GM19395 (cell line): ENCODE results near the gene SLC29A1.
"Not testable (repeated sequence)": the region's sequence is repeated elsewhere in the genome, so short reads cannot be mapped to it uniquely, and the experiment has no call there.

ENCODE experiments used
- ATAC-seq: cut with Tn5 transposase; IDR thresholded peaks from one replicate; pipeline ENCODE4 v1.9.1; 2021; ENCODE audit warnings: mild to moderate bottlenecking, moderate library complexity; ENCODE audit not compliant: unreplicated experiment

SLC29A1 gene

GRCh38 chr6:44223319-44224028 is at the start of gene SLC29A1:
SLC29A1 (plus strand) TSS chr6:44223595; CDS start chr6:44227314, 3,719 bp downstream.
- peak; percentile 56 for ATAC-seq

GRCh38 chr6:44176130-44176761 is 47.1 kb upstream of the SLC29A1 start:
- no peak for ATAC-seq

- ATAC-seq = peak; percentile 59
Observed at GRCh38 chr6:44176762-44177509, 46.5 kb upstream of the SLC29A1 start.

- ATAC-seq = no peak
Observed at GRCh38 chr6:44177691-44178423, 45.5 kb upstream of the SLC29A1 start.

- no peak for ATAC-seq
Observed at GRCh38 chr6:44178424-44179071, 44.8 kb upstream of the SLC29A1 start.

GRCh38 chr6:44179072-44179536 is 44.3 kb upstream of the SLC29A1 start:
- no peak for ATAC-seq

GRCh38 chr6:44179648-44180047 is 43.7 kb upstream of the SLC29A1 start:
- no peak for ATAC-seq

- no peak for ATAC-seq
Observed at GRCh38 chr6:44180406-44180805, 43.0 kb upstream of the SLC29A1 start.

- no peak for ATAC-seq
Observed at GRCh38 chr6:44180886-44181285, 42.5 kb upstream of the SLC29A1 start.

- ATAC-seq = not testable (repeated sequence)
Observed at GRCh38 chr6:44181784-44182183, 41.6 kb upstream of the SLC29A1 start.

- ATAC-seq = no peak
Observed at GRCh38 chr6:44182911-44183390, 40.4 kb upstream of the SLC29A1 start.

GRCh38 chr6:44183783-44184182 is 39.6 kb upstream of the SLC29A1 start:
- no peak for ATAC-seq

GRCh38 chr6:44185356-44185755 is 38.0 kb upstream of the SLC29A1 start:
- not testable (repeated sequence) for ATAC-seq

GRCh38 chr6:44185953-44186634 is 37.3 kb upstream of the SLC29A1 start:
- ATAC-seq = no peak

- ATAC-seq = no peak
Observed at GRCh38 chr6:44186635-44187025, 36.8 kb upstream of the SLC29A1 start.

- ATAC-seq = no peak
Observed at GRCh38 chr6:44188819-44189218, 34.6 kb upstream of the SLC29A1 start.

GRCh38 chr6:44189257-44189656 is 34.1 kb upstream of the SLC29A1 start:
- no peak for ATAC-seq

- ATAC-seq = no peak
Observed at GRCh38 chr6:44190715-44191114, 32.7 kb upstream of the SLC29A1 start.

GRCh38 chr6:44192428-44193041 is 30.9 kb upstream of the SLC29A1 start:
- ATAC-seq = no peak
